Epithelial cell of esophagus (primary cell): ENCODE results near the gene MRTFB.
A peak's percentile ranks its signal among the peaks of the same experiment; 100 is the strongest.
"Not testable (repeated sequence)": the region's sequence is repeated elsewhere in the genome, so short reads cannot be mapped to it uniquely, and the experiment has no call there.

Experiments
- DNase-seq: peaks from one replicate; pipeline ENCODE4 v3.0.0; 2010; ENCODE audit warnings: low read depth
- H3K4me3 ChIP-seq: 2 replicates; pipeline ENCODE4 v1.5.1; 2011; ENCODE audit warnings: mild to moderate bottlenecking, low read length, control low read depth
- TF ChIP-seq, protein P1 (sequence below): IDR thresholded peaks from 2 replicates; pipeline ENCODE4 v1.5.1; 2011; ENCODE audit warnings: low read depth, mild to moderate bottlenecking, low read length, control low read depth, inconsistent platforms; ENCODE audit not compliant: insufficient read depth; ENCODE audit errors: missing control alignments

MRTFB gene, protein sequence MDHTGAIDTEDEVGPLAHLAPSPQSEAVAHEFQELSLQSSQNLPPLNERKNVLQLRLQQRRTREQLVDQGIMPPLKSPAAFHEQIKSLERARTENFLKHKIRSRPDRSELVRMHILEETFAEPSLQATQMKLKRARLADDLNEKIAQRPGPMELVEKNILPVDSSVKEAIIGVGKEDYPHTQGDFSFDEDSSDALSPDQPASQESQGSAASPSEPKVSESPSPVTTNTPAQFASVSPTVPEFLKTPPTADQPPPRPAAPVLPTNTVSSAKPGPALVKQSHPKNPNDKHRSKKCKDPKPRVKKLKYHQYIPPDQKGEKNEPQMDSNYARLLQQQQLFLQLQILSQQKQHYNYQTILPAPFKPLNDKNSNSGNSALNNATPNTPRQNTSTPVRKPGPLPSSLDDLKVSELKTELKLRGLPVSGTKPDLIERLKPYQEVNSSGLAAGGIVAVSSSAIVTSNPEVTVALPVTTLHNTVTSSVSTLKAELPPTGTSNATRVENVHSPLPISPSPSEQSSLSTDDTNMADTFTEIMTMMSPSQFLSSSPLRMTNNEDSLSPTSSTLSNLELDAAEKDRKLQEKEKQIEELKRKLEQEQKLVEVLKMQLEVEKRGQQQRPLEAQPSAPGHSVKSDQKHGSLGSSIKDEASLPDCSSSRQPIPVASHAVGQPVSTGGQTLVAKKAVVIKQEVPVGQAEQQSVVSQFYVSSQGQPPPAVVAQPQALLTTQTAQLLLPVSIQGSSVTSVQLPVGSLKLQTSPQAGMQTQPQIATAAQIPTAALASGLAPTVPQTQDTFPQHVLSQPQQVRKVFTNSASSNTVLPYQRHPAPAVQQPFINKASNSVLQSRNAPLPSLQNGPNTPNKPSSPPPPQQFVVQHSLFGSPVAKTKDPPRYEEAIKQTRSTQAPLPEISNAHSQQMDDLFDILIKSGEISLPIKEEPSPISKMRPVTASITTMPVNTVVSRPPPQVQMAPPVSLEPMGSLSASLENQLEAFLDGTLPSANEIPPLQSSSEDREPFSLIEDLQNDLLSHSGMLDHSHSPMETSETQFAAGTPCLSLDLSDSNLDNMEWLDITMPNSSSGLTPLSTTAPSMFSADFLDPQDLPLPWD

DNA sequence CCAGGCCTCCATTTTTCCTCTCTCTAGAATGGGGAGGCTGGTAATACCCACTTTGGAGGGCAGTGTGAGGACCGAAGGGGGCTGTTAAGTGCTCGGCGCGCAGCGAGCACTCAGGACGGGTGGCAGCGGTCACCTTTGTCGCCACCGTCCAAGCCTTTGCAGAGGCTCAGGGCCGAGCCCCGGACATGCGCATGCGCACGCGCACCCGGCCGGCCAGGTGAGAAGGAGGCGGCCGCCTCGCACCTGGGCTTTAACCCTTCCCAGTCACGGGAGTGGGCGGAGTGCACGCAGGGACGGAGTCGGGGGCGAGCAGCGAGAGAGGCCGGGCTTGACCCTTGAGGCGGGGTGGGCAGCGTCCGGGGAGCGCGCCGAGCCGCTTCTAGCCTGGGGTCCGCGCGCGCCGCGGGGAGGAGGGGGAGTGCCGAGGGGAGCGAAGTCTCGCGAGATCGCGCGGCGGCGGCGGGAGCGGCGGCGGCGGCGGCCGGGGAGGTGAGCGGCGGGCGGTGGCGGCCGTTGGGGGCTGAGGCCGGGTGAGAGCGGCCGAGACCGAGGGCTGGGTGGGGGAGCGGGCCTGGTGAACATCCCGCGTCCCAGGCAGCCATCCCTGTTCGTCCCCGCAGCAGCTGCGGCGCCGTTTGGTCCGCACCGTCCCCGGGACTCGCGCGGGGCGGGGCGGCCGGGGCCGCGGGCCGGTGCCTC is at the start of gene MRTFB:
TSS of gene MRTFB (plus strand) at position 443 of the 699 bp plus-strand sequence. CDS start 69,288 bp downstream, outside the sequence.
- peak within 1 kb of the TSS; percentile 77 for H3K4me3 ChIP-seq
- TF ChIP-seq, protein P1, sequence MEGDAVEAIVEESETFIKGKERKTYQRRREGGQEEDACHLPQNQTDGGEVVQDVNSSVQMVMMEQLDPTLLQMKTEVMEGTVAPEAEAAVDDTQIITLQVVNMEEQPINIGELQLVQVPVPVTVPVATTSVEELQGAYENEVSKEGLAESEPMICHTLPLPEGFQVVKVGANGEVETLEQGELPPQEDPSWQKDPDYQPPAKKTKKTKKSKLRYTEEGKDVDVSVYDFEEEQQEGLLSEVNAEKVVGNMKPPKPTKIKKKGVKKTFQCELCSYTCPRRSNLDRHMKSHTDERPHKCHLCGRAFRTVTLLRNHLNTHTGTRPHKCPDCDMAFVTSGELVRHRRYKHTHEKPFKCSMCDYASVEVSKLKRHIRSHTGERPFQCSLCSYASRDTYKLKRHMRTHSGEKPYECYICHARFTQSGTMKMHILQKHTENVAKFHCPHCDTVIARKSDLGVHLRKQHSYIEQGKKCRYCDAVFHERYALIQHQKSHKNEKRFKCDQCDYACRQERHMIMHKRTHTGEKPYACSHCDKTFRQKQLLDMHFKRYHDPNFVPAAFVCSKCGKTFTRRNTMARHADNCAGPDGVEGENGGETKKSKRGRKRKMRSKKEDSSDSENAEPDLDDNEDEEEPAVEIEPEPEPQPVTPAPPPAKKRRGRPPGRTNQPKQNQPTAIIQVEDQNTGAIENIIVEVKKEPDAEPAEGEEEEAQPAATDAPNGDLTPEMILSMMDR, result no peak
- peak; percentile 67 for DNase-seq

DNA sequence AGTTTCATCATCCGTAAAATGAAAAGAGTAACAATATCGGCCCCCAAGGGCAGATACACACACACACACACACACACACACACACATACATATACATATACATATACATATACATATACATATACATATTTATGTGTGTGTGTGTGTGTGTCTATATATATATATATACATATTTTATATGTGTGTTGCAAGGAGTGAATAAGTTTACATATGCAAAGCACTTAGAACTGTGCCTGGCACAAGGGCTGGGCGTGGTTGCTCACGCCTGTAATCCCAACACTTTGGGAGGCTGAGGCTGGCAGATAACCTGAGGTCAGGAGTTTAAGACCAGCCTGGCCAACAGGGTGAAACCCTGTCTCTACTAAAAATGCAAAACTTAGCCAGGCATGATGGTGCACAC is 47.6 kb upstream of the MRTFB start:
- DNase-seq, H3K4me3 ChIP-seq: not testable (repeated sequence)

DNA sequence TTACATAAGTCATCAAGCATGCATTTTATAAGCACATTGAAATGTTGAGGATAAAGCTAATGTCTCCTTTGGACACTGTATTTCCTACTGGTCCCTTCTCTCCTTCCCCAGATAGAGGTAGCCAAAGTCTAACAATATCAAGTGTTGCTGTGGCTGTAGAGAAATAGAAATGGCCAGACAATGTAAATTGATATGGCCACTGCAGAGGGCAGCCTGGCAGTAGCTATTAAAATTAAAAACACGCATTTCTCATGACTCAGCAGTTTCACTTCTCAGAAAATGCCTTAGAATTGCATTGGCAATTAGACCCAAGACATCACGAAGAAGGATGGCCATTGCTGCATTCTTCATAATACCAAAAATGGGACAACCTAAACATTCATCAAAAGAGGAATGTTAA is 46.8 kb upstream of the MRTFB start:
- no peak overlapping the region for H3K4me3 ChIP-seq
- TF ChIP-seq, protein P1, result no peak
- DNase-seq, result no peak

DNA sequence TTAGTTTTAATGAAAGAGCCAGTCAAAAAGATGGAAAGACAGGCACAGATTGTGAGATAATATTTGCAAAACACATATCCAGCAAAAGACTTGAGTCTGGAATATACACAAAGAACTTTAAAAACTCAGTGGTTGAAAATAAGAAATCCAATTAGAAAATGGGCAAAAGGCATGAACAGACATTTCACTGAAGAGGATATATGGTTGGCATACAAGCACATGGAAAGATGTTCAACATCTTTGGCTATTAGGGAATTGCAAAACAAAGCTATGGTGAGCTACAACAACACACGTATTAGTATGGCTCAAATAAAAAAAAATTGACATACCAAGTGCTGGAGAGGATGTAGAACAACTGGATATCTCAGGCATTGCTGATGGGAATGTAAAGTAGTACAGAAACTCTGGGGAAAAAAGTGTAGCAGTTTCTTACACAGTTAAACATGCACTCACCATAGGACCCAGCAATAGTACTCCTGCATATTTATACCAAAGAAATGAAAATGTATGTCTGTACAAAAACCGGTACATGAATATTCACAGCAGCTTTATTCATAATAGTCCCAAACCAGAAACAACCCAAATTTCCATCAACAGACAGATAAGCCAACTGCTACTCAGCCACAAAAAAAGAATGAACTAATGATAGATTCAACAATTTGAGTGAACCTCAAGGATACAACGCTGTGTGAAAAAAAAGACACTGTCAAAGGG is 44.4 kb upstream of the MRTFB start:
- no peak overlapping the region for H3K4me3 ChIP-seq
- DNase-seq, result no peak
- TF ChIP-seq, protein P1, result no peak

DNA sequence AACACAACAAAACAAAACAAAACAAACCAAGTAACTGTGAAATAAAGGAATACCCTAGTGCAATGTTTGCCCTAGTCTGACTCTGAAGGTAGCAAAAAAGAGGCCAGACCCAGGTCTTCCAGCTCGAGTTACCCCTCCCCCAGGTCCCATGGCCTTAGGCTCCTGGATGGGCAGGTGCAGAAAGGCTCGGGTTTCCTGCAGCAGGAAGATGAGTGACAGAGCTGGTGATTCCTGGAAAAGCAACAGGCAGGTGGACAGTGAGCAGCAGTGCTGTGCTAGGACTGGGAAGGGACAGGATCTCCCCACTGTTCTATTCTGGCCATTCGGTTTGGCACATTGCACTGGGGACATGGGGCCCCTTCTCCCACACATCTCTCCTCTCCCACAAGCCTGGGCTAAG is 42.9 kb upstream of the MRTFB start:
- DNase-seq, result no peak
- TF ChIP-seq, protein P1, result no peak

DNA sequence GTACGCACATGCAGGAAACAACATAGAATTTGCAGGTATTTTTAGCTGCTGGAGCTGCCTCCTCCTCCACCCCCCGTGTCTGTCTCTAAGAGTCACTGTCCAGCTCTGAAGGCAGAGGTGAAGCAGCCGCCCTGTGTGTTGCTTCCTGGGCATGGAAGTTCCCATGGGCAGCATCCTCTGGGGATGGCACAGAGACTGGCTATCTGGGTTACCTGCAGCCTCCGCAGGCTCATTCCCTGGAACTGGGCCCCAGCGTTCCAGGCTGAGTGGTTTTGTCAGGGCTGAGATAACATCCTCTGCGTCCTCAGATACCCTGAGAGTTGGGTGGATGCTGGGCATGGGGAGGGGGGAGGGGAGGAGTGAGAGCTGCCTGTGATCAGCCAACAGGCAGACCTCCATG is 41.5 kb upstream of the MRTFB start:
- no peak overlapping the region for H3K4me3 ChIP-seq
- DNase-seq, result no peak
- TF ChIP-seq, protein P1, result no peak

More for the DNA sequence above, 42.9 kb upstream of the MRTFB start:
- H3K4me3 ChIP-seq, result no peak overlapping the region
